Measurements from ENCODE around the gene PRDM16. TPM values are rescaled to one million over a fixed set of nuclear protein-coding genes. Genes with fewer than 3 reads are reported as not detected.

PRDM16 gene
- total RNA-seq, 1 experiment from 2014 or later = 0.61 TPM

GRCh38 chr1:3073489-3074296 lies 4.7 kb downstream of the PRDM16 start:
- DNase-seq (ENCODE audit: low read depth, low spot score) = no peak

GRCh38 chr1:3074297-3074741 lies 5.3 kb downstream of the PRDM16 start:
- no peak for DNase-seq (ENCODE audit: low read depth, low spot score)

More at GRCh38 chr1:3073489-3074296, 4.7 kb downstream of the PRDM16 start:
- in situ Hi-C loops (cut with HindIII; ENCODE audit: low pct_unique_long_range_greater_than_20kb, low sequenced_read_pairs) = no loop called here

GRCh38 chr1:3074800-3075199 lies 5.8 kb downstream of the PRDM16 start:
- in situ Hi-C loops (cut with HindIII; ENCODE audit: low pct_unique_long_range_greater_than_20kb, low sequenced_read_pairs) = no loop called here
- DNase-seq (ENCODE audit: low read depth, low spot score) = no peak

More at GRCh38 chr1:3074297-3074741, 5.3 kb downstream of the PRDM16 start:
- in situ Hi-C loops (cut with HindIII; ENCODE audit: low pct_unique_long_range_greater_than_20kb, low sequenced_read_pairs) = no loop called here

GRCh38 chr1:3075666-3076362 lies 6.8 kb downstream of the PRDM16 start:
- in situ Hi-C loops (cut with HindIII; ENCODE audit: low pct_unique_long_range_greater_than_20kb, low sequenced_read_pairs) = no loop called here
- DNase-seq (ENCODE audit: low read depth, low spot score) = no peak

- in situ Hi-C loops (cut with HindIII; ENCODE audit: low pct_unique_long_range_greater_than_20kb, low sequenced_read_pairs) = no loop called here
- no peak for DNase-seq (ENCODE audit: low read depth, low spot score)
These were observed 7.3 kb downstream of the PRDM16 start for GRCh38 chr1:3076363-3076740.

- no peak for DNase-seq (ENCODE audit: low read depth, low spot score)
- in situ Hi-C loops (cut with HindIII; ENCODE audit: low pct_unique_long_range_greater_than_20kb, low sequenced_read_pairs) = no loop called here
These were observed 8.1 kb downstream of the PRDM16 start for GRCh38 chr1:3077081-3077480.

- no peak for DNase-seq (ENCODE audit: low read depth, low spot score)
- in situ Hi-C loops (cut with HindIII; ENCODE audit: low pct_unique_long_range_greater_than_20kb, low sequenced_read_pairs) = no loop called here
These were observed 8.6 kb downstream of the PRDM16 start for GRCh38 chr1:3077561-3077960.

GRCh38 chr1:3078430-3078861 lies 9.4 kb downstream of the PRDM16 start:
- in situ Hi-C loops (cut with HindIII; ENCODE audit: low pct_unique_long_range_greater_than_20kb, low sequenced_read_pairs) = no loop called here
- DNase-seq (ENCODE audit: low read depth, low spot score) = no peak

GRCh38 chr1:3078871-3079270 lies 9.9 kb downstream of the PRDM16 start:
- in situ Hi-C loops (cut with HindIII; ENCODE audit: low pct_unique_long_range_greater_than_20kb, low sequenced_read_pairs) = no loop called here
- DNase-seq (ENCODE audit: low read depth, low spot score) = no peak

- no peak for DNase-seq (ENCODE audit: low read depth, low spot score)
- in situ Hi-C loops (cut with HindIII; ENCODE audit: low pct_unique_long_range_greater_than_20kb, low sequenced_read_pairs) = no loop called here
These were observed 10.5 kb downstream of the PRDM16 start for GRCh38 chr1:3079381-3080052.

GRCh38 chr1:3080053-3080955 lies 11.3 kb downstream of the PRDM16 start:
- DNase-seq (ENCODE audit: low read depth, low spot score) = no peak
- in situ Hi-C loops (cut with HindIII; ENCODE audit: low pct_unique_long_range_greater_than_20kb, low sequenced_read_pairs) = no loop called here

- in situ Hi-C loops (cut with HindIII; ENCODE audit: low pct_unique_long_range_greater_than_20kb, low sequenced_read_pairs) = no loop called here
- no peak for DNase-seq (ENCODE audit: low read depth, low spot score)
These were observed 12.2 kb downstream of the PRDM16 start for GRCh38 chr1:3081171-3081683.

- no peak for DNase-seq (ENCODE audit: low read depth, low spot score)
- in situ Hi-C loops (cut with HindIII; ENCODE audit: low pct_unique_long_range_greater_than_20kb, low sequenced_read_pairs) = no loop called here
These were observed 13.0 kb downstream of the PRDM16 start for GRCh38 chr1:3082051-3082450.

- in situ Hi-C loops (cut with HindIII; ENCODE audit: low pct_unique_long_range_greater_than_20kb, low sequenced_read_pairs) = no loop called here
- DNase-seq (ENCODE audit: low read depth, low spot score) = no peak
These were observed 13.8 kb downstream of the PRDM16 start for GRCh38 chr1:3082571-3083516.

GRCh38 chr1:3084154-3084553 lies 15.2 kb downstream of the PRDM16 start:
- in situ Hi-C loops (cut with HindIII; ENCODE audit: low pct_unique_long_range_greater_than_20kb, low sequenced_read_pairs) = no loop called here

GRCh38 chr1:3084726-3085125 lies 15.7 kb downstream of the PRDM16 start:
- in situ Hi-C loops (cut with HindIII; ENCODE audit: low pct_unique_long_range_greater_than_20kb, low sequenced_read_pairs) = no loop called here
- no peak for DNase-seq (ENCODE audit: low read depth, low spot score)

More at GRCh38 chr1:3084154-3084553, 15.2 kb downstream of the PRDM16 start:
- DNase-seq (ENCODE audit: low read depth, low spot score) = no peak

All from SK-MEL-5 (cell line).